Medulla oblongata (tissue), 1 donor: ENCODE measurements around the gene CSNK2B.

Experiments
- DNase-seq: peaks from one replicate; pipeline ENCODE4 v3.0.0-alpha.2; 2015; ENCODE audit errors: extremely low spot score

Gene CSNK2B

GRCh38 chr6:31636698-31637596 is 28.9 kb upstream of the CSNK2B start:
- DNase-seq: no peak

- no peak for DNase-seq
Measured at GRCh38 chr6:31639043-31639442, 26.8 kb upstream of the CSNK2B start.

GRCh38 chr6:31639449-31639861 is 26.4 kb upstream of the CSNK2B start:
- no peak for DNase-seq

GRCh38 chr6:31640612-31641011 is 25.3 kb upstream of the CSNK2B start:
- DNase-seq: no peak

- DNase-seq: no peak
Measured at GRCh38 chr6:31641370-31641769, 24.5 kb upstream of the CSNK2B start.

GRCh38 chr6:31642798-31643570 is 22.9 kb upstream of the CSNK2B start:
- no peak for DNase-seq

- no peak for DNase-seq
Measured at GRCh38 chr6:31643818-31644454, 21.9 kb upstream of the CSNK2B start.

GRCh38 chr6:31645325-31645724 is 20.6 kb upstream of the CSNK2B start:
- DNase-seq: no peak

- peak; percentile 75 for DNase-seq
Measured at GRCh38 chr6:31651602-31652191, 14.2 kb upstream of the CSNK2B start.

GRCh38 chr6:31652925-31653724 is 12.8 kb upstream of the CSNK2B start:
- peak; percentile 95 for DNase-seq

GRCh38 chr6:31654574-31655348 is 11.1 kb upstream of the CSNK2B start:
- no peak for DNase-seq

- DNase-seq: no peak
Measured at GRCh38 chr6:31655349-31656237, 10.3 kb upstream of the CSNK2B start, which contains the start of gene APOM. Gene APOM, plus strand, starts transcription at chr6:31655894. Its CDS starts 73 bp downstream, at chr6:31655967.

GRCh38 chr6:31657406-31658157 is 8.3 kb upstream of the CSNK2B start:
- no peak for DNase-seq

GRCh38 chr6:31658158-31658688 is 7.7 kb upstream of the CSNK2B start:
- DNase-seq: no peak

GRCh38 chr6:31658983-31659648 is 6.8 kb upstream of the CSNK2B start:
- no peak for DNase-seq

GRCh38 chr6:31659649-31660380 is 6.1 kb upstream of the CSNK2B start:
- peak; percentile 26 for DNase-seq
